H1 (cell line): ENCODE measurements around the gene BORA. TPM values are rescaled to one million over a fixed set of nuclear protein-coding genes. Genes with fewer than 3 reads are reported as not detected.

Source experiments
- CEBPB ChIP-seq: IDR thresholded peaks from 2 replicates; pipeline ENCODE4 v1.6.1; 2012; ENCODE audit warnings: low read depth, low read length
- CHD1 ChIP-seq: IDR thresholded peaks from 2 replicates; pipeline ENCODE4 v1.6.1; 2012; ENCODE audit warnings: low read depth, low read length, improper control_type of control experiment
- HDAC2 ChIP-seq, 2 experiments: fragments of 300-600 bp in 1 of 2; sonication (generic) in 1 of 2; IDR thresholded peaks; 2 replicates each; pipeline ENCODE4 v1.6.1; 2011 to 2012; ENCODE audit warnings: low read depth in 2 of 2, low read length in 2 of 2, mild to moderate bottlenecking in 2 of 2, moderate library complexity in 2 of 2, borderline replicate concordance in 1 of 2, inconsistent platforms in 1 of 2
- RFX5 ChIP-seq: IDR thresholded peaks from 2 replicates; pipeline ENCODE4 v1.6.1; 2011; ENCODE audit warnings: low read depth, low read length, improper control_type of control experiment, borderline replicate concordance
- SIX5 ChIP-seq: IDR thresholded peaks from 2 replicates; pipeline ENCODE4 v1.6.1; 2011; ENCODE audit warnings: mild to moderate bottlenecking, low read depth, low read length
- TAF7 ChIP-seq: optimal IDR thresholded peaks from 2 replicates; pipeline ENCODE3; 2011; ENCODE audit warnings: low read depth, mild to moderate bottlenecking, inconsistent platforms, low read length, moderate library complexity, borderline replicate concordance
- polyA plus RNA-seq, 7 experiments: library from polyadenylated mRNA; depleted of rRNA in 3 of 7; stranded (reverse) in 5 of 7; unstranded in 2 of 7; fragments of >200 nt in 5 of 7; fragments of 200-250 nt in 2 of 7; gene quantifications; 1 replicate in 5 of 7; 2 replicates in 1 of 7; 4 replicates in 1 of 7; pipeline versions ENCODE4 v1.2.1 to v1.2.3, GENCODE V29; 2011 to 2013; ENCODE audit warnings: missing spikeins in 2 of 7, mixed read lengths in 2 of 7
- total RNA-seq: library from RNA; stranded (reverse); fragmentation: NEBNext Ultra II Directional; extraction: Animal tissue kit (Norgen Biotek cat#: 25700); gene quantifications from 2 replicates; pipeline ENCODE4 v1.2.1, GENCODE V29; 2021

BORA gene
- total and polyA plus RNA-seq, 2 of the 8 experiments (the other 6 are each of a cell fraction or from before 2014, with no cell fraction given) = 4.9 to 12.9 TPM

GRCh38 chr13:72698164-72698563 is 29.6 kb upstream of the BORA start (continued):
- TF ChIP-seq HDAC2 (IDR thresholded peaks at IDR 0.05; ENCODE audit: borderline replicate concordance in 1 of 2, low read depth in 2 of 2, low read length in 2 of 2) = no peak
- TF ChIP-seq CEBPB = no peak
- TF ChIP-seq RFX5 = no peak
- TF ChIP-seq CHD1 = no peak
- no peak for TF ChIP-seq SIX5
- TF ChIP-seq TAF7 = no peak
